SU-DHL-6 (cell line): Measurements from ENCODE around the gene SUOX.

Experiments
- H2AFZ ChIP-seq: fragments of 200-600 bp; sonication (generic); 2 replicates; pipeline ENCODE4 v1.6.1; 2014; ENCODE audit warnings: low read depth, mild to moderate bottlenecking, moderate library complexity, mixed read lengths, antibody characterized with exemption, low read length; ENCODE audit not compliant: severe bottlenecking
- H3F3A ChIP-seq: fragments of 200-600 bp; shearing (Covaris generic); 2 replicates; pipeline ENCODE4 v1.6.0; 2016; ENCODE audit warnings: antibody characterized with exemption, mild to moderate bottlenecking; ENCODE audit not compliant: insufficient read depth
- H3K27ac ChIP-seq: fragments of 200-600 bp; sonication (generic); 2 replicates; pipeline ENCODE4 v1.5.1; 2016; ENCODE audit warnings: low read depth, mild to moderate bottlenecking, low read length, moderate library complexity, mixed read lengths
- H3K27me3 ChIP-seq: fragments of 200-600 bp; sonication (generic), shearing (Covaris generic); 2 replicates; pipeline ENCODE4 v1.6.0; 2014; ENCODE audit warnings: mild to moderate bottlenecking, low read length
- H3K36me3 ChIP-seq: fragments of 200-600 bp; sonication (generic); 2 replicates; pipeline ENCODE4 v1.6.1; 2014; ENCODE audit warnings: mild to moderate bottlenecking, low read length, mixed read lengths
- H3K4me2 ChIP-seq: fragments of 300-600, 200-600 bp; shearing (Covaris generic), sonication (generic); 2 replicates; pipeline ENCODE4 v1.6.0; 2014; ENCODE audit warnings: low read length, low read depth, mild to moderate bottlenecking; ENCODE audit not compliant: poor library complexity, severe bottlenecking
- H3K4me3 ChIP-seq: fragments of 200-600 bp; sonication (generic); 2 replicates; pipeline ENCODE4 v1.5.1; 2014; ENCODE audit warnings: antibody characterized with exemption, low read length, mild to moderate bottlenecking, mixed read lengths; ENCODE audit not compliant: insufficient read depth, poor library complexity, severe bottlenecking
- H3K79me2 ChIP-seq: fragments of 200-600 bp; sonication (generic); 2 replicates; pipeline ENCODE4 v1.6.1; 2014; ENCODE audit warnings: mild to moderate bottlenecking, low read length, moderate library complexity; ENCODE audit not compliant: insufficient read depth
- H3K9ac ChIP-seq: fragments of 200-600 bp; sonication (generic); 2 replicates; pipeline ENCODE4 v1.7.0; 2014; ENCODE audit warnings: mild to moderate bottlenecking, low read length
- H3K9me2 ChIP-seq: fragments of 200-600 bp; sonication (generic); replicated peaks from 2 replicates; pipeline ENCODE4 v1.6.1; 2014; ENCODE audit warnings: low read length; ENCODE audit not compliant: insufficient read depth
- H3K9me3 ChIP-seq: fragments of 200-600 bp; sonication (generic); 2 replicates; pipeline ENCODE4 v1.6.1; 2014; ENCODE audit warnings: low read length, mixed read lengths; ENCODE audit not compliant: insufficient read depth
- H4K20me1 ChIP-seq: fragments of 200-600 bp; sonication (generic); 2 replicates; pipeline ENCODE4 v1.6.1; 2014; ENCODE audit warnings: low read depth, mild to moderate bottlenecking, antibody characterized with exemption, low read length, moderate library complexity, mixed read lengths
- CTCF ChIP-seq: fragments of 200-600 bp; sonication (generic); IDR thresholded peaks from one replicate; pipeline ENCODE4 v1.5.1; 2017; ENCODE audit warnings: antibody characterized with exemption, mild to moderate bottlenecking, low read length, moderate library complexity; ENCODE audit not compliant: insufficient read depth, poor library complexity, severe bottlenecking
- EZH2phosphoT487 ChIP-seq: fragments of 200-600 bp; sonication (generic), shearing (Covaris generic); conservative IDR thresholded peaks from 2 replicates; pipeline ENCODE4 v1.6.1; 2018; ENCODE audit warnings: mild to moderate bottlenecking, antibody characterized with exemption, low read length, moderate library complexity, mixed read lengths

SUOX gene

DNA sequence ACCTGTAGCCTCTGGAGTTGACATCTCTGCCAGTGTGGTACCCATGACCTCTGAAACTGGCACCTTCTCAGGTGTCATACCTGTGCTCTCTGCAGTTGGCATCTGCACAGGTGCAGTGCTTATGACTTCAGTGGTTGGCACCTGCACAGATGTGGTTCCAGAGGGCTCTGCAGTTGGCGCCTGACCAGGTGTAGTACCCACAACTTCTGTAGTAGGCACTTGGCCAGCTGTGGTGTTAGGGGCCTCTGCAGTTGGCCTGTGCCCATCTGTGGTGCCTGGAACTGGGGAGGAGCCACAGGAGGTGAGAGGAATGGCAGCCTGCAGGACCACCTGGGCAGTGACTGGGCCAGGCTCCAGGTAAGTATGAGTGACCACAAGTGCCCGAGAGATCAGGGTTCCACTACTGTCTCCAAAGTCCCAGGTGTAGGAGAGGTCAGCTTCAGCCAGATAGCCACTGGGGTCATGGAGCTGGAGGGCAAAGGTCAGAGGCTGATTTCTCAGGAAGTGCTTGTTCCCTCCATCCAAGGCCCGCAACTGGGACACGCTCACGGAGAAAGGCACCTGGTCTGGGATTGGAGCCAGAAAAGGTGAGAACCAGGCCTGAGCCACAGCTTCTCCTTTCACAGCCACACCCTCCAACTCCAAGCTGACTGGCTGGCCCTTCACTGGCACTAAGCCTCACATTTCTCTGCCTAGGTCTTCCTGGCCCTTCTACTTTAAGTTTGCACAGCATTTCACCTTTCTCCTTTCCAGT is 39.8 kb upstream of the SUOX start:
- H3K9me3 ChIP-seq = no peaks in the 10 kb centered on the region
- H3K4me2 ChIP-seq = no peak overlapping the region
- TF ChIP-seq EZH2phosphoT487 = no peak
- no peak for TF ChIP-seq CTCF

DNA sequence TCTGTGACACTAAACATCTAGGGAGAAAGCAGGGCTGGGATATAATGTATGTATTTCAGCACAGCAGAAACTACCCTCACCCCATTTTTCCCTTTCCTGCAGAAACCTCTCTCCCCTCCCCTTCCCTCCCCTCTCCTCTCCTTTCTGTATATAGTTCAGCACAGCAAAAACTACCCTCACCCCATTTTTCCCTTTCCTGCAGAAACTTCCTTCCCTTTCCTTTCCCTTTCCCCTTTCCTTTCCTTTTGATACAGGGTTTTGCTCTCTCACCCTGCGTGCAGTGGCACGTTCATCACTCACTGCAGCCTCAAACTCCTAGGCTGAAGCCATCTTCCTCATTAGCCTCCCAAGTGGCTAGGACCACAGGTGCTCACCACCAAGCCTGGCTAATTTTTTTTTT is 33.3 kb upstream of the SUOX start:
- peaks cover 8% of the 10 kb centered on the region; the same call in 1 of the 2 replicates for H3K36me3 ChIP-seq
- no peaks in the 10 kb centered on the region for H4K20me1 ChIP-seq
- no peak overlapping the region for H3K4me3 ChIP-seq
- H2AFZ ChIP-seq = no peak overlapping the region
- no peak overlapping the region for H3K27ac ChIP-seq
- no peak overlapping the region for H3K4me2 ChIP-seq
- peaks cover 21% of the 10 kb centered on the region for H3K79me2 ChIP-seq
- no peaks in the 10 kb centered on the region for H3K9me3 ChIP-seq
- no peaks in the 10 kb centered on the region for H3K9me2 ChIP-seq
- no peak overlapping the region for H3K9ac ChIP-seq
- H3K27me3 ChIP-seq = no peaks in the 10 kb centered on the region
- H3F3A ChIP-seq = no peaks in the 10 kb centered on the region; the same call in 1 of the 2 replicates
- TF ChIP-seq CTCF (no peak), EZH2phosphoT487 (no peak)

More for the DNA sequence above, 39.8 kb upstream of the SUOX start:
- H3K27ac ChIP-seq = no peak overlapping the region
- no peaks in the 10 kb centered on the region for H3K9me2 ChIP-seq
- no peaks in the 10 kb centered on the region for H3K36me3 ChIP-seq
- H3K79me2 ChIP-seq = no peaks in the 10 kb centered on the region
- no peak overlapping the region for H2AFZ ChIP-seq
- H3K27me3 ChIP-seq = no peaks in the 10 kb centered on the region
- no peak overlapping the region for H3K9ac ChIP-seq
- H4K20me1 ChIP-seq = no peaks in the 10 kb centered on the region
- no peak overlapping the region for H3K4me3 ChIP-seq
- no peaks in the 10 kb centered on the region for H3F3A ChIP-seq

DNA sequence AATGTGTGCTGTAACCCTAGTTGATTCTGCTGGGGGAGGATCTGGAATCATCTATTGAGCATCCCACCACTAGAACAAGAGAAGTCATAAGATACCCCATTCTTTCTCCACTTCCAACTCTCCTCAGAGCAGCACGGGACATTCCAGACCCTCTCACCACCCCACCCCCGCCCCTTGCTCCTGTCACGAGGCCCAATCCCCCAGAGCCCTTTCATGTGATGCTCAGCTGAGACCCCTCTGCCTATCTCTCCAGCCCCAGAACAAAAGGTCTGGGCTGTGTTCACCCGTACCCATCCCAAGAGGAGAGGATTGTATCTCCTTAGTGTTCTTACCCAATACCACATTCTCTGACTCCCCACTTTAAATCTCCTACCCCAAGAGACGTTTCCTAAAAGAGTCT is 31.8 kb upstream of the SUOX start:
- peaks cover 22% of the 10 kb centered on the region for H3K79me2 ChIP-seq
- no peak overlapping the region for H3K4me2 ChIP-seq
- no peak overlapping the region for H3K4me3 ChIP-seq
- no peak for TF ChIP-seq EZH2phosphoT487
- no peak for TF ChIP-seq CTCF
- no peaks in the 10 kb centered on the region for H3K27me3 ChIP-seq
- no peak overlapping the region for H3K27ac ChIP-seq
- no peaks in the 10 kb centered on the region for H3K9me2 ChIP-seq
- H3K9ac ChIP-seq = no peak overlapping the region
- H2AFZ ChIP-seq = no peak overlapping the region
- H3K9me3 ChIP-seq = no peaks in the 10 kb centered on the region
- H4K20me1 ChIP-seq = no peaks in the 10 kb centered on the region
- peaks cover 10% of the 10 kb centered on the region; the same call in 1 of the 2 replicates for H3K36me3 ChIP-seq
- H3F3A ChIP-seq = no peaks in the 10 kb centered on the region; the same call in 1 of the 2 replicates
